Stimulated activated naive CD4-positive, alpha-beta T cell treated with Interleukin-2 at 50 U/mL for 16 hours (primary cell): ENCODE measurements around the gene CAPG.

Experiments used
- DNase-seq: peaks from one replicate; lab custom pipeline; 2025; lab: John Stamatoyannopoulos, UW

The CAPG gene

GRCh38 chr2:85356186-85356585 is 54.0 kb downstream of the CAPG start:
- no peak for DNase-seq

GRCh38 chr2:85355521-85355920 is 54.6 kb downstream of the CAPG start:
- DNase-seq: no peak

- no peak for DNase-seq
Observed at GRCh38 chr2:85355073-85355410, 55.1 kb downstream of the CAPG start.

- DNase-seq: peak; percentile 97
Observed at GRCh38 chr2:85354286-85355072, 55.7 kb downstream of the CAPG start, which contains the start of the genes ELMOD3 and RETSAT. Gene ELMOD3, plus strand, starts transcription at chr2:85354769. Its CDS starts 2,430 bp downstream, at chr2:85357199. Gene RETSAT, minus strand, starts transcription at chr2:85354528. Its CDS starts 21 bp downstream, at chr2:85354507.

GRCh38 chr2:85353876-85354285 is 56.3 kb downstream of the CAPG start:
- no peak for DNase-seq

GRCh38 chr2:85347599-85347998 is 62.6 kb downstream of the CAPG start:
- DNase-seq: no peak
